RWPE2 (cell line): ENCODE results near the gene MPRIP.

Experiments used
- ATAC-seq: fragments of 200-7000 bp; cut with Tn5 transposase; 3 replicates; pipeline ENCODE4 v1.9.1; 2021; ENCODE audit warnings: low read depth
- DNase-seq: peaks from one replicate; pipeline ENCODE4 v3.0.0-alpha.2; 2020; ENCODE audit warnings: low spot score
- H3K27ac ChIP-seq: fragments of 450-650 bp; 2 replicates; pipeline ENCODE4 v1.5.1; 2017; ENCODE audit warnings: mild to moderate bottlenecking; ENCODE audit not compliant: poor library complexity, severe bottlenecking
- H3K27me3 ChIP-seq: fragments of 250-450 bp; sonication (Bioruptor Pico); 2 replicates; pipeline ENCODE4 v1.5.1; 2021; ENCODE audit warnings: mild to moderate bottlenecking, moderate library complexity; ENCODE audit not compliant: insufficient read depth, poor library complexity, severe bottlenecking
- H3K36me3 ChIP-seq: fragments of 250-450 bp; sonication (Bioruptor Pico); 2 replicates; pipeline ENCODE4 v1.5.1; 2020; ENCODE audit warnings: low read depth, mild to moderate bottlenecking, moderate library complexity
- H3K4me1 ChIP-seq: fragments of 250-450 bp; sonication (Bioruptor Pico); 2 replicates; pipeline ENCODE4 v1.5.1; 2021; ENCODE audit warnings: mild to moderate bottlenecking, moderate library complexity; ENCODE audit not compliant: insufficient read depth, poor library complexity, severe bottlenecking
- H3K4me3 ChIP-seq: fragments of 250-450 bp; sonication (Bioruptor Pico); 2 replicates; pipeline ENCODE4 v1.5.1; 2021; ENCODE audit warnings: mild to moderate bottlenecking, moderate library complexity; ENCODE audit not compliant: severe bottlenecking
- H3K9me3 ChIP-seq: fragments of 250-450 bp; sonication (Bioruptor Pico); 2 replicates; pipeline ENCODE4 v1.5.1; 2021; ENCODE audit warnings: mild to moderate bottlenecking, moderate library complexity; ENCODE audit not compliant: severe bottlenecking
- CTCF ChIP-seq: fragments of 450-650 bp; IDR thresholded peaks from one replicate; pipeline ENCODE4 v1.5.1; 2017; ENCODE audit warnings: mild to moderate bottlenecking, moderate library complexity; ENCODE audit not compliant: poor library complexity, severe bottlenecking

MPRIP gene

DNA sequence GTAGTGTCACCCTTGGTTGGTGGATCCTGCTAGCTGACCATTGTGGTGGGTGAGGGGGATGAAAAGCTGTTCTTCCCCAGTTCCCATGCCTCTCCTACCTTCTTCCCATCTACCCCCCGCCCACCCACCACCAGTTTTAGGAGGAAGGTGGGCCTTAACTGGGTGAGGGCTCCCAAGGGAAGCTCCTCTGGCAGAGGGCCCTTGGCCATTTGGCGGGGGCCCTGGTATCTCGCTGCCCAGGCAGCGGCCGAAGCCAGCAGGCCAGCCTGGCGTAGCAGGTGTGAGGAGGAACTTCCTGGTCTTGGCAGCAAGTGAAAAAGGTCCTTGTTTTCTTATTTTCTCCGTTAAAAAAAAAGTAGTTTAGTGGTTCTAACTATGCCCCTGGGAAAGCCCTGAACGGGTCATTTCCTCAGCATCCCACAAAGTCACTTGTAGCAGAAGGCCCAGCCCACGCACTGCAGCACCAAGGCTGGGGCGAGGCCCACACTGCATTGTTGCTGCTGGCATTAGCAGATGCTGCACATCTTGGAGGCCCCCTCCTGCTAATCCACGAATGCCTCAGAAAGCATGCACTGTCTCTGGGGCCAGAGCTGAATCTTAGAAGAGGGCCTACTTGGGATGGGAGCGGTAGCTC, 72.5 kb downstream of the MPRIP start:
- ATAC-seq (no peak), DNase-seq (no peak)
- TF ChIP-seq CTCF, result no peak
- Histone ChIP-seq H3K4me1 (peaks cover 9% of the 10 kb centered on the region), H3K27ac (no peak overlapping the region), H3K36me3 (peaks cover 8% of the 10 kb centered on the region; the same call in 1 of the 2 replicates), H3K27me3 (no peaks in the 10 kb centered on the region), H3K9me3 (no peaks in the 10 kb centered on the region), H3K4me3 (no peak overlapping the region)

DNA sequence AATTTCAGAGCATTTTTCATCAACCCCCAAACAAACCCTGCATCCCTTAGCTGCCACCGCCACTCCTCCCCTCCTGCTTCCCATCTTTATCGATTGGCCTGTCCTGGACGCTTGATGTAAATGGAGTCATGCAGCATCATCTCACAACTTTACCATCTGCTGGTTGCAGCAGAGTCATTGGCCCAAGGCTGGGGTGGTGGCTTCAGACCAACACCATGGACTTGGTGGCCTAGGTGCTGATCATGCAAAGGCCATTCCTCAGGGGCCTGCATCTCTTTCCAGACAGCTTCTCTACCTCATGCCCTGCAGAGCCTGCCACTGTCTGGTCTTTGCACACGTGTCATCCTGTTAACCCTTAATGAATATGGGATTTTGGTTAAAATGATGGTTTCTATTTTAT, 73.4 kb downstream of the MPRIP start:
- H3K36me3 ChIP-seq, result 0 out of 2 replicates have a peak, but pooled peaks cover 1% of the 10 kb centered on the region
- H3K27me3 ChIP-seq, result no peaks in the 10 kb centered on the region
- no peak overlapping the region for H3K27ac ChIP-seq
- H3K4me1 ChIP-seq, result peaks cover 4% of the 10 kb centered on the region
- DNase-seq (no peak), ATAC-seq (no peak)
- no peaks in the 10 kb centered on the region for H3K9me3 ChIP-seq
- no peak overlapping the region for H3K4me3 ChIP-seq
- TF ChIP-seq CTCF, result no peak

DNA sequence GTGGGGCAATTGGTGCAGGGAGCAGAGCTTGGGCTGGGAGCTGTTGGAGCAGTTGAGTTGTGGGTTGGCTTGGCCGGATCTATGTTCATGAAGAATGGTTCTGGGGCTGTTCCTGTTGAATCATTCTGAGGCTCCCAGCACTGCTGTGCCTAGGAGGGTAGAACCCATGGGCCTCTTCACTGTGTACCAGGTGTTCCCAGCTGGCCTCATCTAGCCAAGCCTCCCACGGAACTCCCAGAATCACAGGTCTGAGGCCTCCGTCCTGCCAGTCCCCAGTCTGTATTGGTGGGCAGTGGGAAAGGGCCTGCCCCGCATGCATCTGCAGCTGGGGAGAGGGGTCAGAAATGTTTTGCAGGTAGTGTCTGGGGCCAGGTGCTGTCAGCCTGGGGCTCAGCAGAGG, 74.1 kb downstream of the MPRIP start:
- peaks cover 4% of the 10 kb centered on the region for H3K4me1 ChIP-seq
- H3K4me3 ChIP-seq, result no peak overlapping the region
- H3K27me3 ChIP-seq, result no peaks in the 10 kb centered on the region
- TF ChIP-seq CTCF, result no peak
- no peak for ATAC-seq
- H3K36me3 ChIP-seq, result no peaks in the 10 kb centered on the region
- H3K27ac ChIP-seq, result no peak overlapping the region
- DNase-seq, result no peak
- H3K9me3 ChIP-seq, result no peaks in the 10 kb centered on the region

GRCh38 chr17:17117923-17118322, 75.7 kb downstream of the MPRIP start:
- Histone ChIP-seq H3K9me3 (no peaks in the 10 kb centered on the region), H3K4me3 (no peak overlapping the region), H3K36me3 (no peaks in the 10 kb centered on the region; the same call in 1 of the 2 replicates), H3K27me3 (no peaks in the 10 kb centered on the region), H3K4me1 (peaks cover 4% of the 10 kb centered on the region), H3K27ac (peak overlapping the region; percentile 53)
- no peak for TF ChIP-seq CTCF
- no peak for ATAC-seq
- DNase-seq, result no peak

GRCh38 chr17:17118399-17118798, 76.1 kb downstream of the MPRIP start:
- no peaks in the 10 kb centered on the region; the same call in 1 of the 2 replicates for H3K36me3 ChIP-seq
- peaks cover 4% of the 10 kb centered on the region for H3K4me1 ChIP-seq
- DNase-seq (no peak), ATAC-seq (no peak)
- H3K9me3 ChIP-seq, result no peaks in the 10 kb centered on the region
- H3K27me3 ChIP-seq, result no peaks in the 10 kb centered on the region
- no peak overlapping the region for H3K4me3 ChIP-seq
- no peak for TF ChIP-seq CTCF
- peak overlapping the region; percentile 53 for H3K27ac ChIP-seq
